SK-N-SH treated with all-trans-retinoic acid at 6 μM for 48 hours (cell line): Measurements from ENCODE around the gene EEA1.

Experiments
- CREB5 ChIP-seq: fragments of 250-450 bp; sonication (Bioruptor Pico); IDR thresholded peaks from 2 replicates; pipeline ENCODE4 v1.5.1; 2020; ENCODE audit warnings: low read depth, mild to moderate bottlenecking, moderate library complexity
- CSRNP3 ChIP-seq: fragments of 250-450 bp; sonication (Bioruptor Pico); IDR thresholded peaks from 2 replicates; pipeline ENCODE4 v1.5.1; 2021; ENCODE audit warnings: mild to moderate bottlenecking, moderate library complexity
- GLIS3 ChIP-seq: fragments of 250-450 bp; sonication (Bioruptor Pico); IDR thresholded peaks from 2 replicates; pipeline ENCODE4 v1.5.0; 2020; ENCODE audit warnings: mild to moderate bottlenecking, moderate library complexity
- ISL1 ChIP-seq: fragments of 250-450 bp; sonication (Bioruptor Pico); IDR thresholded peaks from 2 replicates; pipeline ENCODE4 v2.1.2; 2022; ENCODE audit warnings: mild to moderate bottlenecking, moderate library complexity
- POU6F1 ChIP-seq: fragments of 250-450 bp; sonication (Bioruptor Pico); IDR thresholded peaks from 2 replicates; pipeline ENCODE4 v1.8.0; 2021; ENCODE audit warnings: low read depth, mild to moderate bottlenecking, moderate library complexity, borderline replicate concordance
- RARB ChIP-seq: fragments of 250-450 bp; sonication (Bioruptor Pico); IDR thresholded peaks from 2 replicates; pipeline ENCODE4 v1.8.0; 2021; ENCODE audit warnings: mild to moderate bottlenecking, moderate library complexity
- ZC3H10 ChIP-seq: fragments of 250-450 bp; sonication (Bioruptor Pico); IDR thresholded peaks from 2 replicates; pipeline ENCODE4 v1.5.1; 2021; ENCODE audit warnings: mild to moderate bottlenecking, moderate library complexity
- ZFP30 ChIP-seq: fragments of 450-650 bp; formaldehyde crosslinking; IDR thresholded peaks from 2 replicates; pipeline ENCODE4 v1.5.0; 2022; ENCODE audit warnings: mild to moderate bottlenecking, moderate library complexity
- ZNF70 ChIP-seq: fragments of 450-650 bp; formaldehyde crosslinking; IDR thresholded peaks from 2 replicates; pipeline ENCODE4 v1.5.0; 2020; ENCODE audit warnings: mild to moderate bottlenecking, moderate library complexity
- ZNF8 ChIP-seq: fragments of 450-650 bp; formaldehyde crosslinking; IDR thresholded peaks from 2 replicates; pipeline ENCODE4 v1.5.0; 2020; ENCODE audit warnings: mild to moderate bottlenecking, moderate library complexity
- TF ChIP-seq, protein P1 (sequence below): fragments of 250-450 bp; sonication (Bioruptor Pico); IDR thresholded peaks from 2 replicates; pipeline ENCODE4 v1.8.0; 2020; ENCODE audit warnings: mild to moderate bottlenecking, moderate library complexity, borderline replicate concordance

- no peak for TF ChIP-seq ZFP30
- TF ChIP-seq RARB, result no peak
- TF ChIP-seq, protein P1, sequence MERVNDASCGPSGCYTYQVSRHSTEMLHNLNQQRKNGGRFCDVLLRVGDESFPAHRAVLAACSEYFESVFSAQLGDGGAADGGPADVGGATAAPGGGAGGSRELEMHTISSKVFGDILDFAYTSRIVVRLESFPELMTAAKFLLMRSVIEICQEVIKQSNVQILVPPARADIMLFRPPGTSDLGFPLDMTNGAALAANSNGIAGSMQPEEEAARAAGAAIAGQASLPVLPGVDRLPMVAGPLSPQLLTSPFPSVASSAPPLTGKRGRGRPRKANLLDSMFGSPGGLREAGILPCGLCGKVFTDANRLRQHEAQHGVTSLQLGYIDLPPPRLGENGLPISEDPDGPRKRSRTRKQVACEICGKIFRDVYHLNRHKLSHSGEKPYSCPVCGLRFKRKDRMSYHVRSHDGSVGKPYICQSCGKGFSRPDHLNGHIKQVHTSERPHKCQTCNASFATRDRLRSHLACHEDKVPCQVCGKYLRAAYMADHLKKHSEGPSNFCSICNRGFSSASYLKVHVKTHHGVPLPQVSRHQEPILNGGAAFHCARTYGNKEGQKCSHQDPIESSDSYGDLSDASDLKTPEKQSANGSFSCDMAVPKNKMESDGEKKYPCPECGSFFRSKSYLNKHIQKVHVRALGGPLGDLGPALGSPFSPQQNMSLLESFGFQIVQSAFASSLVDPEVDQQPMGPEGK (CRISPR knock-in tag), result no peak
- TF ChIP-seq ZC3H10 (CRISPR knock-in tag), result no peak
- TF ChIP-seq POU6F1 (CRISPR knock-in tag), result no peak
- TF ChIP-seq CREB5 (CRISPR knock-in tag), result no peak
- no peak for TF ChIP-seq ISL1 (CRISPR knock-in tag)
- no peak for TF ChIP-seq ZNF70
- no peak for TF ChIP-seq ZNF8 (CRISPR knock-in tag)
- no peak for TF ChIP-seq GLIS3 (CRISPR knock-in tag)
- TF ChIP-seq CSRNP3 (CRISPR knock-in tag), result no peak
These were observed 134.3 kb downstream of the EEA1 start for GRCh38 chr12:92794814-92795213.
